GM23338 (cell line): ENCODE measurements around the gene TIMM10. TPM values are rescaled to one million over a fixed set of nuclear protein-coding genes. Genes with fewer than 3 reads are reported as not detected.
A peak's percentile ranks its signal among the peaks of the same experiment; 100 is the strongest.

Experiments used
- ATAC-seq: fragments of 200-7000 bp; cut with Tn5 transposase; 3 replicates; pipeline ENCODE4 v1.9.1; 2020
- DNase-seq: peaks from one replicate; pipeline ENCODE4 v3.0.0-alpha.2; 2015; ENCODE audit warnings: low spot score
- H2AFZ ChIP-seq: fragments of 200-600 bp; sonication (generic); 2 replicates; pipeline ENCODE4 v1.8.0; 2016; ENCODE audit warnings: antibody characterized with exemption, mild to moderate bottlenecking, moderate library complexity
- H3F3A ChIP-seq: fragments of 200-600 bp; sonication (generic); replicated peaks from 2 replicates; pipeline ENCODE4 v1.8.0; 2017; ENCODE audit warnings: antibody characterized with exemption, mixed run types, low read depth
- H3K27ac ChIP-seq: fragments of 200-600 bp; sonication (generic); 2 replicates; pipeline ENCODE4 v1.6.1; 2016; ENCODE audit warnings: low read depth
- H3K27me3 ChIP-seq: fragments of 200-600 bp; sonication (generic); 2 replicates; pipeline ENCODE4 v1.8.0; 2016; ENCODE audit warnings: mild to moderate bottlenecking, mixed run types, moderate library complexity; ENCODE audit not compliant: insufficient read depth
- H3K36me3 ChIP-seq: fragments of 200-600 bp; sonication (generic); 2 replicates; pipeline ENCODE4 v1.8.0; 2016; ENCODE audit warnings: mild to moderate bottlenecking; ENCODE audit not compliant: insufficient read depth
- H3K4me1 ChIP-seq: fragments of 200-600 bp; sonication (generic); 2 replicates; pipeline ENCODE4 v1.8.0; 2016; ENCODE audit warnings: mild to moderate bottlenecking, moderate library complexity; ENCODE audit not compliant: insufficient read depth
- H3K4me2 ChIP-seq: fragments of 200-600 bp; sonication (generic); 2 replicates; pipeline ENCODE4 v1.7.1; 2017; ENCODE audit warnings: mixed run types
- H3K4me3 ChIP-seq: fragments of 200-600 bp; sonication (generic); 2 replicates; pipeline ENCODE4 v1.6.1; 2016; ENCODE audit warnings: mixed run types
- H3K79me2 ChIP-seq: fragments of 200-600 bp; sonication (generic); replicated peaks from 2 replicates; pipeline ENCODE4 v1.8.0; 2017; ENCODE audit warnings: mild to moderate bottlenecking; ENCODE audit not compliant: insufficient read depth
- H3K9me2 ChIP-seq: fragments of 200-600 bp; sonication (generic); 2 replicates; pipeline ENCODE4 v1.8.0; 2017; ENCODE audit not compliant: insufficient read depth
- H4K20me1 ChIP-seq: fragments of 200-600 bp; sonication (generic); replicated peaks from 2 replicates; pipeline ENCODE4 v1.8.0; 2017; ENCODE audit warnings: mild to moderate bottlenecking; ENCODE audit not compliant: insufficient read depth
- H3K27ac Mint-ChIP-seq: 2 replicates; pipeline ENCODE4 v1.8.0; 2020; ENCODE audit warnings: inconsistent platforms, mild to moderate bottlenecking, moderate library complexity, mixed read lengths
- H3K27me3 Mint-ChIP-seq: 3 replicates; pipeline ENCODE4 v1.8.0; 2022; ENCODE audit warnings: low read depth, mild to moderate bottlenecking, moderate library complexity, mixed read lengths, inconsistent platforms; ENCODE audit not compliant: insufficient read depth, poor library complexity
- H3K36me3 Mint-ChIP-seq: 3 replicates; pipeline ENCODE4 v1.8.0; 2021; ENCODE audit warnings: low read depth, mild to moderate bottlenecking, inconsistent platforms, moderate library complexity, mixed read lengths
- H3K4me1 Mint-ChIP-seq: 3 replicates; pipeline ENCODE4 v1.8.0; 2020; ENCODE audit warnings: mild to moderate bottlenecking, inconsistent platforms, mixed read lengths
- H3K4me3 Mint-ChIP-seq: 3 replicates; pipeline ENCODE4 v1.8.0; 2021; ENCODE audit warnings: moderate library complexity, mild to moderate bottlenecking, inconsistent platforms, mixed read lengths
- H3K9me3 Mint-ChIP-seq: 3 replicates; pipeline ENCODE4 v1.8.0; 2020; ENCODE audit warnings: moderate library complexity, mild to moderate bottlenecking, inconsistent platforms, mixed read lengths
- CREB1 ChIP-seq: fragments of 250-450 bp; sonication (Bioruptor Pico); IDR thresholded peaks from 2 replicates; pipeline ENCODE4 v1.5.0; 2020; ENCODE audit warnings: low read depth, mild to moderate bottlenecking, moderate library complexity
- EZH2 ChIP-seq: fragments of 200-600 bp; sonication (generic); IDR thresholded peaks from one replicate; pipeline ENCODE4 v1.8.0; 2017; ENCODE audit warnings: antibody characterized with exemption, mild to moderate bottlenecking, low read depth; ENCODE audit not compliant: unreplicated experiment
- EZH2phosphoT487 ChIP-seq: fragments of 200-600 bp; sonication (generic); IDR thresholded peaks from one replicate; pipeline ENCODE4 v1.8.1; 2018; ENCODE audit warnings: antibody characterized with exemption; ENCODE audit not compliant: unreplicated experiment
- JUNB ChIP-seq: IDR thresholded peaks from one replicate; pipeline ENCODE4 v1.6.1; 2016; ENCODE audit warnings: antibody characterized with exemption; ENCODE audit not compliant: unreplicated experiment
- NANOG ChIP-seq: IDR thresholded peaks from 2 replicates; pipeline ENCODE4 v1.6.1; 2016; ENCODE audit warnings: antibody characterized with exemption, borderline replicate concordance
- POLR2AphosphoS5 ChIP-seq: IDR thresholded peaks from 2 replicates; pipeline ENCODE4 v1.6.1; 2016; ENCODE audit warnings: antibody characterized with exemption, low read depth
- STAT1 ChIP-seq: IDR thresholded peaks from one replicate; pipeline ENCODE4 v1.6.1; 2016; ENCODE audit warnings: antibody characterized with exemption; ENCODE audit not compliant: unreplicated experiment
- ZNF114 ChIP-seq: fragments of 250-450 bp; sonication (Bioruptor Pico); IDR thresholded peaks from 2 replicates; pipeline ENCODE4 v1.5.0; 2020; ENCODE audit warnings: mild to moderate bottlenecking, moderate library complexity
- ZNF331 ChIP-seq: fragments of 250-450 bp; sonication (Bioruptor Pico); IDR thresholded peaks from 2 replicates; pipeline ENCODE4 v1.5.0; 2020; ENCODE audit warnings: low read depth, mild to moderate bottlenecking, moderate library complexity
- polyA plus RNA-seq: library from polyadenylated mRNA; unstranded; fragments of >200 nt; fragmentation: Nextera tagmentation; extraction: Ambion mirVana; gene quantifications from 2 replicates; pipeline ENCODE4 v1.2.1, GENCODE V29; 2016
- total RNA-seq: library from RNA; depleted of rRNA; stranded (reverse); fragments of >200 nt; shearing (Covaris generic); gene quantifications from 2 replicates; pipeline ENCODE4 v1.2.3, GENCODE V29; 2014
- TF ChIP-seq, protein P1 (sequence below): IDR thresholded peaks from one replicate; pipeline ENCODE4 v1.6.1; 2018; ENCODE audit warnings: antibody characterized with exemption; ENCODE audit not compliant: unreplicated experiment
- TF ChIP-seq, protein P2 (sequence below): IDR thresholded peaks from 2 replicates; pipeline ENCODE4 v1.6.1; 2016; ENCODE audit warnings: antibody characterized with exemption
- TF ChIP-seq, protein P3 (sequence below), 2 experiments: fragments of 200-600 bp in 1 of 2; sonication (generic) in 1 of 2; conservative IDR thresholded peaks; 2 replicates each; pipeline versions ENCODE4 v1.5.1 to v1.6.1; 2016 to 2017; ENCODE audit warnings: antibody characterized with exemption in 2 of 2, low read depth in 2 of 2, mild to moderate bottlenecking in 2 of 2, moderate library complexity in 1 of 2
- TF ChIP-seq, protein P4 (sequence below): fragments of 250-450 bp; sonication (Bioruptor Pico); IDR thresholded peaks from 2 replicates; pipeline ENCODE4 v1.5.0; 2020; ENCODE audit warnings: mild to moderate bottlenecking, moderate library complexity

Gene TIMM10
- total and polyA plus RNA-seq, 2 experiments from 2014 or later = 59.1 to 194 TPM

DNA sequence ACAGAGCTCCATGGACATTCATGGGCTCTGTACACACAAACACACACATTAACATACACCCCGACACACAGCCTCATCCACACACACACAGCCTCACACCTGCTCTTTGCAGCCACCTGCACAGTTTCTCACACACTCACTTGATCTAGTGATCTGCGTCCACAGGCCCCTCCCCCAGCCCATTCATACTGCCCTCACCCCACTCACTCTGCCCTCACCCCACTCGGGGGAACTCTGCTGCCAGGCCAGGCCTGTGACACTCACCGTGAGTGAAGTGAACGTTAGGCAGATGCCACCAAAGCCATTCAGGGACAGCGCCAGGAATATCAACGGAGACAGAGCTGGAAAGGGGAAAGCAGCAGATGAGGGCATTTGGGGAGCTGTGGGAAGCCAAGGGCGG is 30.0 kb downstream of the TIMM10 start:
- Histone ChIP-seq H3K27ac (no peak overlapping the region), H3K4me2 (peak overlapping the region; percentile 87; the same call in 1 of the 2 replicates), H3K36me3 (peaks cover 5% of the 10 kb centered on the region; the same call in 1 of the 2 replicates), H2AFZ (no peak overlapping the region), H3K4me3 (no peak overlapping the region), H3K4me1 (peaks cover 31% of the 10 kb centered on the region), H3K9me2 (no peaks in the 10 kb centered on the region), H3K27me3 (no peaks in the 10 kb centered on the region), H3K79me2 (peaks cover 22% of the 10 kb centered on the region; the same call in 1 of the 2 replicates), H3F3A (peaks cover 14% of the 10 kb centered on the region), H4K20me1 (peaks cover 14% of the 10 kb centered on the region)
- peaks cover 66% of the 10 kb centered on the region for H3K36me3 Mint-ChIP-seq
- DNase-seq (no peak), ATAC-seq (no peak)
- peaks cover 16% of the 10 kb centered on the region for H3K27me3 Mint-ChIP-seq
- H3K27ac Mint-ChIP-seq = peak overlapping the region; percentile 85
- H3K9me3 Mint-ChIP-seq = no peaks in the 10 kb centered on the region
- H3K4me3 Mint-ChIP-seq = peak overlapping the region; percentile 61
- peaks cover 58% of the 10 kb centered on the region for H3K4me1 Mint-ChIP-seq
- TF ChIP-seq, protein P1, sequence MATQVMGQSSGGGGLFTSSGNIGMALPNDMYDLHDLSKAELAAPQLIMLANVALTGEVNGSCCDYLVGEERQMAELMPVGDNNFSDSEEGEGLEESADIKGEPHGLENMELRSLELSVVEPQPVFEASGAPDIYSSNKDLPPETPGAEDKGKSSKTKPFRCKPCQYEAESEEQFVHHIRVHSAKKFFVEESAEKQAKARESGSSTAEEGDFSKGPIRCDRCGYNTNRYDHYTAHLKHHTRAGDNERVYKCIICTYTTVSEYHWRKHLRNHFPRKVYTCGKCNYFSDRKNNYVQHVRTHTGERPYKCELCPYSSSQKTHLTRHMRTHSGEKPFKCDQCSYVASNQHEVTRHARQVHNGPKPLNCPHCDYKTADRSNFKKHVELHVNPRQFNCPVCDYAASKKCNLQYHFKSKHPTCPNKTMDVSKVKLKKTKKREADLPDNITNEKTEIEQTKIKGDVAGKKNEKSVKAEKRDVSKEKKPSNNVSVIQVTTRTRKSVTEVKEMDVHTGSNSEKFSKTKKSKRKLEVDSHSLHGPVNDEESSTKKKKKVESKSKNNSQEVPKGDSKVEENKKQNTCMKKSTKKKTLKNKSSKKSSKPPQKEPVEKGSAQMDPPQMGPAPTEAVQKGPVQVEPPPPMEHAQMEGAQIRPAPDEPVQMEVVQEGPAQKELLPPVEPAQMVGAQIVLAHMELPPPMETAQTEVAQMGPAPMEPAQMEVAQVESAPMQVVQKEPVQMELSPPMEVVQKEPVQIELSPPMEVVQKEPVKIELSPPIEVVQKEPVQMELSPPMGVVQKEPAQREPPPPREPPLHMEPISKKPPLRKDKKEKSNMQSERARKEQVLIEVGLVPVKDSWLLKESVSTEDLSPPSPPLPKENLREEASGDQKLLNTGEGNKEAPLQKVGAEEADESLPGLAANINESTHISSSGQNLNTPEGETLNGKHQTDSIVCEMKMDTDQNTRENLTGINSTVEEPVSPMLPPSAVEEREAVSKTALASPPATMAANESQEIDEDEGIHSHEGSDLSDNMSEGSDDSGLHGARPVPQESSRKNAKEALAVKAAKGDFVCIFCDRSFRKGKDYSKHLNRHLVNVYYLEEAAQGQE = no peak
- TF ChIP-seq ZNF331 (CRISPR knock-in tag) = no peak
- TF ChIP-seq, protein P2, sequence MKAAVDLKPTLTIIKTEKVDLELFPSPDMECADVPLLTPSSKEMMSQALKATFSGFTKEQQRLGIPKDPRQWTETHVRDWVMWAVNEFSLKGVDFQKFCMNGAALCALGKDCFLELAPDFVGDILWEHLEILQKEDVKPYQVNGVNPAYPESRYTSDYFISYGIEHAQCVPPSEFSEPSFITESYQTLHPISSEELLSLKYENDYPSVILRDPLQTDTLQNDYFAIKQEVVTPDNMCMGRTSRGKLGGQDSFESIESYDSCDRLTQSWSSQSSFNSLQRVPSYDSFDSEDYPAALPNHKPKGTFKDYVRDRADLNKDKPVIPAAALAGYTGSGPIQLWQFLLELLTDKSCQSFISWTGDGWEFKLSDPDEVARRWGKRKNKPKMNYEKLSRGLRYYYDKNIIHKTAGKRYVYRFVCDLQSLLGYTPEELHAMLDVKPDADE = no peak
- TF ChIP-seq, protein P3, sequence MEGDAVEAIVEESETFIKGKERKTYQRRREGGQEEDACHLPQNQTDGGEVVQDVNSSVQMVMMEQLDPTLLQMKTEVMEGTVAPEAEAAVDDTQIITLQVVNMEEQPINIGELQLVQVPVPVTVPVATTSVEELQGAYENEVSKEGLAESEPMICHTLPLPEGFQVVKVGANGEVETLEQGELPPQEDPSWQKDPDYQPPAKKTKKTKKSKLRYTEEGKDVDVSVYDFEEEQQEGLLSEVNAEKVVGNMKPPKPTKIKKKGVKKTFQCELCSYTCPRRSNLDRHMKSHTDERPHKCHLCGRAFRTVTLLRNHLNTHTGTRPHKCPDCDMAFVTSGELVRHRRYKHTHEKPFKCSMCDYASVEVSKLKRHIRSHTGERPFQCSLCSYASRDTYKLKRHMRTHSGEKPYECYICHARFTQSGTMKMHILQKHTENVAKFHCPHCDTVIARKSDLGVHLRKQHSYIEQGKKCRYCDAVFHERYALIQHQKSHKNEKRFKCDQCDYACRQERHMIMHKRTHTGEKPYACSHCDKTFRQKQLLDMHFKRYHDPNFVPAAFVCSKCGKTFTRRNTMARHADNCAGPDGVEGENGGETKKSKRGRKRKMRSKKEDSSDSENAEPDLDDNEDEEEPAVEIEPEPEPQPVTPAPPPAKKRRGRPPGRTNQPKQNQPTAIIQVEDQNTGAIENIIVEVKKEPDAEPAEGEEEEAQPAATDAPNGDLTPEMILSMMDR (conservative IDR thresholded peaks at IDR 0.05; ENCODE audit: low read depth in 2 of 2) = no peak
- no peak for TF ChIP-seq EZH2
- TF ChIP-seq NANOG = no peak
- TF ChIP-seq STAT1 = no peak
- TF ChIP-seq, protein P4, sequence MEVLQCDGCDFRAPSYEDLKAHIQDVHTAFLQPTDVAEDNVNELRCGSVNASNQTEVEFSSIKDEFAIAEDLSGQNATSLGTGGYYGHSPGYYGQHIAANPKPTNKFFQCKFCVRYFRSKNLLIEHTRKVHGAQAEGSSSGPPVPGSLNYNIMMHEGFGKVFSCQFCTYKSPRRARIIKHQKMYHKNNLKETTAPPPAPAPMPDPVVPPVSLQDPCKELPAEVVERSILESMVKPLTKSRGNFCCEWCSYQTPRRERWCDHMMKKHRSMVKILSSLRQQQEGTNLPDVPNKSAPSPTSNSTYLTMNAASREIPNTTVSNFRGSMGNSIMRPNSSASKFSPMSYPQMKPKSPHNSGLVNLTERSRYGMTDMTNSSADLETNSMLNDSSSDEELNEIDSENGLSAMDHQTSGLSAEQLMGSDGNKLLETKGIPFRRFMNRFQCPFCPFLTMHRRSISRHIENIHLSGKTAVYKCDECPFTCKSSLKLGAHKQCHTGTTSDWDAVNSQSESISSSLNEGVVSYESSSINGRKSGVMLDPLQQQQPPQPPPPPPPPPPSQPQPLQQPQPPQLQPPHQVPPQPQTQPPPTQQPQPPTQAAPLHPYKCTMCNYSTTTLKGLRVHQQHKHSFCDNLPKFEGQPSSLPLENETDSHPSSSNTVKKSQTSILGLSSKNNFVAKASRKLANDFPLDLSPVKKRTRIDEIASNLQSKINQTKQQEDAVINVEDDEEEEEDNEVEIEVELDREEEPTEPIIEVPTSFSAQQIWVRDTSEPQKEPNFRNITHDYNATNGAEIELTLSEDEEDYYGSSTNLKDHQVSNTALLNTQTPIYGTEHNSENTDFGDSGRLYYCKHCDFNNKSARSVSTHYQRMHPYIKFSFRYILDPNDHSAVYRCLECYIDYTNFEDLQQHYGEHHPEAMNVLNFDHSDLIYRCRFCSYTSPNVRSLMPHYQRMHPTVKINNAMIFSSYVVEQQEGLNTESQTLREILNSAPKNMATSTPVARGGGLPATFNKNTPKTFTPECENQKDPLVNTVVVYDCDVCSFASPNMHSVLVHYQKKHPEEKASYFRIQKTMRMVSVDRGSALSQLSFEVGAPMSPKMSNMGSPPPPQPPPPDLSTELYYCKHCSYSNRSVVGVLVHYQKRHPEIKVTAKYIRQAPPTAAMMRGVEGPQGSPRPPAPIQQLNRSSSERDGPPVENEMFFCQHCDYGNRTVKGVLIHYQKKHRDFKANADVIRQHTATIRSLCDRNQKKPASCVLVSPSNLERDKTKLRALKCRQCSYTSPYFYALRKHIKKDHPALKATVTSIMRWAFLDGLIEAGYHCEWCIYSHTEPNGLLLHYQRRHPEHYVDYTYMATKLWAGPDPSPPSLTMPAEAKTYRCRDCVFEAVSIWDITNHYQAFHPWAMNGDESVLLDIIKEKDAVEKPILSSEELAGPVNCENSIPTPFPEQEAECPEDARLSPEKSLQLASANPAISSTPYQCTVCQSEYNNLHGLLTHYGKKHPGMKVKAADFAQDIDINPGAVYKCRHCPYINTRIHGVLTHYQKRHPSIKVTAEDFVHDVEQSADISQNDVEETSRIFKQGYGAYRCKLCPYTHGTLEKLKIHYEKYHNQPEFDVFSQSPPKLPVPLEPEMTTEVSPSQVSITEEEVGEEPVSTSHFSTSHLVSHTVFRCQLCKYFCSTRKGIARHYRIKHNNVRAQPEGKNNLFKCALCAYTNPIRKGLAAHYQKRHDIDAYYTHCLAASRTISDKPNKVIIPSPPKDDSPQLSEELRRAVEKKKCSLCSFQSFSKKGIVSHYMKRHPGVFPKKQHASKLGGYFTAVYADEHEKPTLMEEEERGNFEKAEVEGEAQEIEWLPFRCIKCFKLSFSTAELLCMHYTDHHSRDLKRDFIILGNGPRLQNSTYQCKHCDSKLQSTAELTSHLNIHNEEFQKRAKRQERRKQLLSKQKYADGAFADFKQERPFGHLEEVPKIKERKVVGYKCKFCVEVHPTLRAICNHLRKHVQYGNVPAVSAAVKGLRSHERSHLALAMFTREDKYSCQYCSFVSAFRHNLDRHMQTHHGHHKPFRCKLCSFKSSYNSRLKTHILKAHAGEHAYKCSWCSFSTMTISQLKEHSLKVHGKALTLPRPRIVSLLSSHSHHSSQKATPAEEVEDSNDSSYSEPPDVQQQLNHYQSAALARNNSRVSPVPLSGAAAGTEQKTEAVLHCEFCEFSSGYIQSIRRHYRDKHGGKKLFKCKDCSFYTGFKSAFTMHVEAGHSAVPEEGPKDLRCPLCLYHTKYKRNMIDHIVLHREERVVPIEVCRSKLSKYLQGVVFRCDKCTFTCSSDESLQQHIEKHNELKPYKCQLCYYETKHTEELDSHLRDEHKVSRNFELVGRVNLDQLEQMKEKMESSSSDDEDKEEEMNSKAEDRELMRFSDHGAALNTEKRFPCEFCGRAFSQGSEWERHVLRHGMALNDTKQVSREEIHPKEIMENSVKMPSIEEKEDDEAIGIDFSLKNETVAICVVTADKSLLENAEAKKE (CRISPR knock-in tag) = no peak
- TF ChIP-seq EZH2phosphoT487 = no peak
- no peak for TF ChIP-seq CREB1
- TF ChIP-seq JUNB = no peak
- no peak for TF ChIP-seq POLR2AphosphoS5
- TF ChIP-seq ZNF114 (CRISPR knock-in tag) = no peak
